Endothelial cell of umbilical vein (primary cell): ENCODE results near the gene SLC27A4. TPM values are rescaled to one million over a fixed set of nuclear protein-coding genes. Genes with fewer than 3 reads are reported as not detected.

Experiments used
- BruUV-seq: library from RNA; stranded (reverse); fragments of 400-500 nt; replicated peaks from 2 replicates; lab custom pipeline; 2021; lab: Mats Ljungman, UMichigan
- CTCF ChIA-PET: fragments of 300-600, 350-600 bp; sonication (Branson Sonifier 250); formaldehyde crosslinking; loops from one replicate; lab custom pipeline; 2021; ENCODE audit warnings: antibody characterized with exemption, inconsistent platforms; lab: Charles Lee
- POLR2A ChIA-PET: fragments of 300-600, 350-600 bp; sonication (Branson Sonifier 250); formaldehyde crosslinking; loops from one replicate; lab custom pipeline; 2021; ENCODE audit warnings: antibody characterized with exemption, inconsistent platforms; lab: Charles Lee
- DNase-seq: peaks from one replicate; pipeline ENCODE4 v3.0.0-alpha.2; 2011; ENCODE audit warnings: low read depth, low spot score
- FAIRE-seq: peaks from 2 replicates; lab custom pipeline; 2011; peaks lifted over from hg19 to GRCh38; lab: Jason Lieb, UNC
- H2AFZ ChIP-seq: 2 replicates; pipeline ENCODE4 v1.6.0; 2012; ENCODE audit warnings: low read depth, low read length, control low read depth, inconsistent platforms
- H3K27ac ChIP-seq: 2 replicates; pipeline ENCODE4 v1.5.1; 2011; ENCODE audit warnings: low read depth, mild to moderate bottlenecking, control low read depth, low read length, moderate library complexity; ENCODE audit not compliant: insufficient read depth
- H3K27me3 ChIP-seq, 2 experiments: 2 replicates each; pipeline versions ENCODE4 v1.6.0 to v1.6.1; 2011; ENCODE audit warnings: low read length in 2 of 2, mixed read lengths in 1 of 2; ENCODE audit not compliant: control insufficient read depth in 2 of 2, insufficient read depth in 2 of 2
- H3K36me3 ChIP-seq, 2 experiments: 2 replicates in 1 of 2; 3 replicates in 1 of 2; pipeline ENCODE4 v1.5.1; 2011; ENCODE audit warnings: low read length in 2 of 2, mild to moderate bottlenecking in 1 of 2, moderate library complexity in 1 of 2; ENCODE audit not compliant: control insufficient read depth in 2 of 2, insufficient read depth in 2 of 2; ENCODE audit errors: extremely low read depth in 1 of 2
- H3K4me1 ChIP-seq: 3 replicates; pipeline ENCODE4 v1.5.1; 2011; ENCODE audit warnings: mild to moderate bottlenecking, low read length; ENCODE audit not compliant: control insufficient read depth, insufficient read depth; ENCODE audit errors: extremely low read depth
- H3K4me2 ChIP-seq: 2 replicates; pipeline ENCODE4 v1.6.1; 2011; ENCODE audit warnings: low read length, control low read depth, mixed read lengths; ENCODE audit not compliant: insufficient read depth
- H3K4me3 ChIP-seq, 3 experiments: fragments of 200-600 bp in 1 of 3; sonication (generic), shearing (Covaris generic) in 1 of 3; replicated peaks in 1 of 3; 2 replicates each; pipeline ENCODE4 v1.5.1; 2011 to 2016; ENCODE audit warnings: control low read depth in 3 of 3, low read length in 3 of 3, mild to moderate bottlenecking in 2 of 3, inconsistent platforms in 1 of 3, low read depth in 1 of 3, moderate library complexity in 1 of 3; ENCODE audit not compliant: insufficient read depth in 1 of 3
- H3K79me2 ChIP-seq: 2 replicates; pipeline ENCODE4 v1.6.0; 2012; ENCODE audit warnings: low read length, inconsistent platforms; ENCODE audit not compliant: control insufficient read depth, insufficient read depth
- H3K9ac ChIP-seq: replicated peaks from 2 replicates; pipeline ENCODE3; 2011; ENCODE audit warnings: low read length, control low read depth; ENCODE audit not compliant: insufficient read depth; ENCODE audit errors: extremely low read depth
- H3K9me1 ChIP-seq: replicated peaks from 3 replicates; pipeline ENCODE4 v1.6.0; 2011; ENCODE audit warnings: mild to moderate bottlenecking, low read length; ENCODE audit not compliant: control insufficient read depth, insufficient read depth; ENCODE audit errors: extremely low read depth
- H3K9me3 ChIP-seq: replicated peaks from 2 replicates; pipeline ENCODE4 v1.5.1; 2012; ENCODE audit warnings: low read length, inconsistent platforms; ENCODE audit not compliant: control insufficient read depth, insufficient read depth
- H4K20me1 ChIP-seq: replicated peaks from 2 replicates; pipeline ENCODE3; 2011; ENCODE audit warnings: mild to moderate bottlenecking, low read length; ENCODE audit not compliant: control insufficient read depth, insufficient read depth; ENCODE audit errors: extremely low read depth
- EZH2 ChIP-seq: IDR thresholded peaks from 2 replicates; pipeline ENCODE4 v1.6.1; 2012; ENCODE audit warnings: borderline replicate concordance, low read depth, mild to moderate bottlenecking, moderate library complexity, low read length, inconsistent platforms; ENCODE audit not compliant: severe bottlenecking
- FOS ChIP-seq: IDR thresholded peaks from 2 replicates; pipeline ENCODE4 v1.6.1; 2011; ENCODE audit warnings: mild to moderate bottlenecking, low read length, moderate library complexity, borderline replicate concordance; ENCODE audit not compliant: insufficient read depth
- GATA2 ChIP-seq: IDR thresholded peaks from 2 replicates; pipeline ENCODE4 v1.7.0; 2011; ENCODE audit warnings: low read depth, mild to moderate bottlenecking, moderate library complexity, mixed read lengths, low read length; ENCODE audit not compliant: insufficient read length, insufficient read depth
- JUN ChIP-seq: IDR thresholded peaks from 2 replicates; pipeline ENCODE4 v1.6.1; 2011; ENCODE audit warnings: borderline replicate concordance, low read depth; ENCODE audit not compliant: insufficient read length, insufficient read depth
- MYC ChIP-seq: IDR thresholded peaks from one replicate; pipeline ENCODE4 v1.6.1; 2011; ENCODE audit warnings: mild to moderate bottlenecking, low read depth, low read length
- POLR2AphosphoS5 ChIP-seq: IDR thresholded peaks from 2 replicates; pipeline ENCODE4 v1.6.1; 2012; ENCODE audit warnings: low read depth, mild to moderate bottlenecking, control low read depth, low read length, moderate library complexity; ENCODE audit not compliant: insufficient read depth
- dilution Hi-C: fragments of 300-500 bp; cut with MboI; formaldehyde crosslinking; loops from one replicate; pipeline ENCODE4 v1.15.0; 2019; ENCODE audit warnings: low sequenced_read_pairs; ENCODE audit not compliant: extremely low pct_ligation_motif_present
- intact Hi-C: fragments of 100-400 bp; cut with micrococcal nuclease; formaldehyde crosslinking; loops from one replicate; pipeline ENCODE4 v1.10.0; 2022
- polyA plus RNA-seq, 4 experiments: library from polyadenylated mRNA; depleted of rRNA in 3 of 4; stranded (reverse) in 3 of 4; unstranded in 1 of 4; fragments of >200 nt; gene quantifications; 2 replicates each; pipeline versions ENCODE4 v1.2.1 to v1.2.3, GENCODE V29; 2011 to 2012; ENCODE audit warnings: missing spikeins in 1 of 4
- total RNA-seq: library from RNA; stranded (reverse); gene quantifications from 2 replicates; pipeline ENCODE4 v1.2.3, GENCODE V29; 2021
- TF ChIP-seq, protein P1 (sequence below), 2 donors: IDR thresholded peaks; 1 replicate in 1 of 2; 2 replicates in 1 of 2; pipeline ENCODE4 v1.5.1; 2011; ENCODE audit warnings: low read length in 2 of 2, mild to moderate bottlenecking in 2 of 2, moderate library complexity in 2 of 2, control low read depth in 1 of 2, inconsistent platforms in 1 of 2, low read depth in 1 of 2; ENCODE audit not compliant: insufficient read depth in 1 of 2; ENCODE audit errors: extremely low read depth in 1 of 2
- TF ChIP-seq, protein P2 (sequence below): IDR thresholded peaks from 2 replicates; pipeline ENCODE4 v1.6.1; 2011; ENCODE audit not compliant: insufficient read depth, insufficient read length

SLC27A4 gene
- total and polyA plus RNA-seq, 2 donors (not counting 3 experiments of a cell fraction or from before 2014, with no cell fraction given): 29.9 to 35.0 TPM

DNA sequence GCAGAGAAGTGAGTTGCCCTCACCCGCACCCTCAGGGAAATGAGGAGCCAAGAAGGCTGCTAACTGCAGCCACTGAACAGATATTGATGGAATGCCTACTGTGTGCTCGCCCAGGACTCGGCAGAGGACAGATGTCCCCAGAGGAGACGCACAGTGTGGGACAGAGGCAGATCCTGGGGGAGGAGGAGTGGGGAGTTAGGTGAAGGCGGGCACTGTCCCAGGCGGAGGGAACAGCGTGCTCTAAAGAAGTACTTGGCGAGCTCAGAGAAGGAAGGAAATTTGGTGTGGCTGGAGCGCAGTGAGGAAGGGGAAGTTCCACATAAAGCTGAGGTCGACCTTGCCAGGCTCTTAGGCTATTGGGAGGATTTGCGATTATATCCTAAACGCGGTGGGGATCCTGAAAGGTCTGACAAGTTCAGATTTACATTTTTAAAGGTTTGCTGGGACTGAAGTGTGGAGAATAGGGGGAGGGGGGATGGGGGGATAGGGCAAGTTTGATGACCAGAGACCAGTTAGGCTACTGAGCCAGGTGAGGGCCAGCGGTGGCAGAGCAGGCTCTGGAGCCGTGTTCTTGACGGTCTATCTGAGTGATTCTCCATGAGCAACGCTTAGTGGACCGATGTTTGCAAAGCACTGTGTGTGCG is 56.8 kb downstream of the SLC27A4 start:
- H3K4me3 ChIP-seq: peak overlapping the region in 1 of 3 experiments; percentile 8
- H3K4me1 ChIP-seq: peaks cover 5% of the 10 kb centered on the region
- FAIRE-seq (peak; percentile 64), DNase-seq (peak; percentile 24)
- H2AFZ ChIP-seq: peak overlapping the region; percentile 57
- ChIA-PET CTCF (interaction anchor here (0.6 to 3.3 kb wide), 7 partner anchors 10 to 102 kb away, joined by 3 to 14 read pairs (median 6); partner anchors contain the start of genes CERCAM and URM1), POLR2A (interaction anchor here (0.7 kb wide), 1 partner anchor 33 kb away, joined by 5 read pairs; no protein-coding TSS in a partner anchor)
- intact Hi-C loops: no loop called here
- H3K9me1 ChIP-seq: no peaks in the 10 kb centered on the region
- H3K4me2 ChIP-seq: peak overlapping the region; percentile 50
- no peaks in the 10 kb centered on the region for H3K27me3 ChIP-seq
- TF ChIP-seq GATA2 (no peak), POLR2AphosphoS5 (no peak), MYC (no peak), FOS (no peak), JUN (no peak), EZH2 (no peak)
- TF ChIP-seq, protein P1, sequence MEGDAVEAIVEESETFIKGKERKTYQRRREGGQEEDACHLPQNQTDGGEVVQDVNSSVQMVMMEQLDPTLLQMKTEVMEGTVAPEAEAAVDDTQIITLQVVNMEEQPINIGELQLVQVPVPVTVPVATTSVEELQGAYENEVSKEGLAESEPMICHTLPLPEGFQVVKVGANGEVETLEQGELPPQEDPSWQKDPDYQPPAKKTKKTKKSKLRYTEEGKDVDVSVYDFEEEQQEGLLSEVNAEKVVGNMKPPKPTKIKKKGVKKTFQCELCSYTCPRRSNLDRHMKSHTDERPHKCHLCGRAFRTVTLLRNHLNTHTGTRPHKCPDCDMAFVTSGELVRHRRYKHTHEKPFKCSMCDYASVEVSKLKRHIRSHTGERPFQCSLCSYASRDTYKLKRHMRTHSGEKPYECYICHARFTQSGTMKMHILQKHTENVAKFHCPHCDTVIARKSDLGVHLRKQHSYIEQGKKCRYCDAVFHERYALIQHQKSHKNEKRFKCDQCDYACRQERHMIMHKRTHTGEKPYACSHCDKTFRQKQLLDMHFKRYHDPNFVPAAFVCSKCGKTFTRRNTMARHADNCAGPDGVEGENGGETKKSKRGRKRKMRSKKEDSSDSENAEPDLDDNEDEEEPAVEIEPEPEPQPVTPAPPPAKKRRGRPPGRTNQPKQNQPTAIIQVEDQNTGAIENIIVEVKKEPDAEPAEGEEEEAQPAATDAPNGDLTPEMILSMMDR (IDR thresholded peaks at IDR 0.05; ENCODE audit: extremely low read depth in 1 of 2, insufficient read depth in 1 of 2, low read depth in 1 of 2, low read length in 2 of 2): no peak
- TF ChIP-seq, protein P2, sequence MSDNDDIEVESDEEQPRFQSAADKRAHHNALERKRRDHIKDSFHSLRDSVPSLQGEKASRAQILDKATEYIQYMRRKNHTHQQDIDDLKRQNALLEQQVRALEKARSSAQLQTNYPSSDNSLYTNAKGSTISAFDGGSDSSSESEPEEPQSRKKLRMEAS: no peak
- dilution Hi-C loops: no loop called here
- peaks cover 0 to 2% of the 10 kb centered on the region in 2 experiments for H3K36me3 ChIP-seq
- no TSS peak for BruUV-seq
- H3K79me2 ChIP-seq: no peaks in the 10 kb centered on the region
- no peak overlapping the region for H3K9ac ChIP-seq
- no peaks in the 10 kb centered on the region for H4K20me1 ChIP-seq
- no peaks in the 10 kb centered on the region for H3K9me3 ChIP-seq
- H3K27ac ChIP-seq: no peak overlapping the region
